Neural cell (in vitro differentiated cells): ENCODE measurements around the gene LIMS2. TPM values are rescaled to one million over a fixed set of nuclear protein-coding genes. Genes with fewer than 3 reads are reported as not detected.

Experiments used
- H2AFZ ChIP-seq: fragments of 200-600, 300-800 bp; sonication (generic), shearing (Covaris generic); 2 replicates; pipeline ENCODE4 v1.6.0; 2014; ENCODE audit warnings: low read depth, mild to moderate bottlenecking, antibody characterized with exemption, low read length, moderate library complexity
- H3F3A ChIP-seq: fragments of 200-600 bp; shearing (Covaris generic); 2 replicates; pipeline ENCODE4 v1.6.1; 2016; ENCODE audit warnings: mild to moderate bottlenecking, moderate library complexity, mixed read lengths, antibody characterized with exemption, low read length; ENCODE audit not compliant: insufficient read depth, poor library complexity, severe bottlenecking
- H3K27ac ChIP-seq: fragments of 200-600, 300-800 bp; sonication (generic), shearing (Covaris generic); 2 replicates; pipeline ENCODE4 v1.5.1; 2014; ENCODE audit warnings: mild to moderate bottlenecking, low read length, moderate library complexity
- H3K27me3 ChIP-seq: fragments of 300-800, 200-600 bp; sonication (generic), shearing (Covaris generic); 2 replicates; pipeline ENCODE4 v1.6.0; 2014; ENCODE audit warnings: mild to moderate bottlenecking, low read depth, low read length, moderate library complexity; ENCODE audit not compliant: insufficient read depth
- H3K36me3 ChIP-seq: fragments of 300-800, 200-600 bp; sonication (generic), shearing (Covaris generic); 2 replicates; pipeline ENCODE4 v1.5.1; 2014; ENCODE audit warnings: mild to moderate bottlenecking, antibody characterized with exemption, low read length, moderate library complexity; ENCODE audit not compliant: insufficient read depth
- H3K4me2 ChIP-seq: fragments of 300-800, 200-600 bp; sonication (generic), shearing (Covaris generic); 2 replicates; pipeline ENCODE4 v1.6.0; 2014; ENCODE audit warnings: mild to moderate bottlenecking, low read length
- H3K4me3 ChIP-seq: fragments of 300-800, 200-600 bp; sonication (generic), shearing (Covaris generic); 2 replicates; pipeline ENCODE4 v1.5.1; 2014; ENCODE audit warnings: mild to moderate bottlenecking, low read length, moderate library complexity
- H3K79me2 ChIP-seq: fragments of 200-600 bp; shearing (Covaris generic); replicated peaks from 2 replicates; pipeline ENCODE4 v1.6.0; 2014; ENCODE audit warnings: mild to moderate bottlenecking, low read length, moderate library complexity; ENCODE audit not compliant: insufficient read depth
- H3K9ac ChIP-seq: fragments of 300-800, 200-600 bp; sonication (generic), shearing (Covaris generic); 2 replicates; pipeline ENCODE4 v1.6.1; 2016; ENCODE audit warnings: mild to moderate bottlenecking, low read length, mixed read lengths
- H3K9me2 ChIP-seq: fragments of 200-600 bp; shearing (Covaris generic); 2 replicates; pipeline ENCODE4 v1.6.1; 2016; ENCODE audit warnings: mild to moderate bottlenecking, low read length, mixed read lengths; ENCODE audit not compliant: insufficient read depth
- H3K9me3 ChIP-seq: fragments of 200-600, 300-800 bp; sonication (generic), shearing (Covaris generic); 2 replicates; pipeline ENCODE4 v1.6.1; 2016; ENCODE audit warnings: mild to moderate bottlenecking, mixed run types, low read length, moderate library complexity, mixed read lengths
- H4K20me1 ChIP-seq: fragments of 200-600 bp; shearing (Covaris generic); 2 replicates; pipeline ENCODE4 v1.6.1; 2016; ENCODE audit warnings: mild to moderate bottlenecking, mixed run types; ENCODE audit not compliant: insufficient read depth
- EP300 ChIP-seq: fragments of 450-650 bp; conservative IDR thresholded peaks from 2 replicates; pipeline ENCODE4 v1.6.1; 2014; ENCODE audit warnings: antibody characterized with exemption, mild to moderate bottlenecking, moderate library complexity; ENCODE audit not compliant: poor library complexity, severe bottlenecking
- EZH2 ChIP-seq: fragments of 200-600, 300-800 bp; shearing (Covaris generic), sonication (generic); IDR thresholded peaks from 2 replicates; pipeline ENCODE4 v1.6.1; 2014; ENCODE audit warnings: antibody characterized with exemption, low read length, borderline replicate concordance, mild to moderate bottlenecking; ENCODE audit not compliant: insufficient read depth, poor library complexity, severe bottlenecking
- MXI1 ChIP-seq: fragments of 450-650 bp; conservative IDR thresholded peaks from 2 replicates; pipeline ENCODE4 v1.6.1; 2014; ENCODE audit warnings: antibody characterized with exemption, mild to moderate bottlenecking; ENCODE audit not compliant: poor library complexity, severe bottlenecking
- POLR2AphosphoS5 ChIP-seq: IDR thresholded peaks from 2 replicates; pipeline ENCODE4 v1.6.1; 2012
- RAD21 ChIP-seq: fragments of 450-650 bp; conservative IDR thresholded peaks from 2 replicates; pipeline ENCODE4 v1.6.1; 2014; ENCODE audit warnings: antibody characterized with exemption, mild to moderate bottlenecking, moderate library complexity
- REST ChIP-seq: IDR thresholded peaks from 2 replicates; pipeline ENCODE4 v1.6.1; 2012; ENCODE audit warnings: borderline replicate concordance
- SMC3 ChIP-seq: fragments of 450-650 bp; conservative IDR thresholded peaks from 2 replicates; pipeline ENCODE4 v1.6.1; 2014; ENCODE audit warnings: antibody characterized with exemption, mild to moderate bottlenecking, moderate library complexity; ENCODE audit not compliant: poor library complexity
- TAF1 ChIP-seq: IDR thresholded peaks from 2 replicates; pipeline ENCODE4 v1.6.1; 2012; ENCODE audit warnings: low read depth
- polyA plus RNA-seq: library from polyadenylated mRNA; depleted of rRNA; stranded (reverse); fragments of >200 nt; gene quantifications from 2 replicates; pipeline ENCODE4 v1.2.3, GENCODE V29; 2014
- TF ChIP-seq, protein P1 (sequence below): fragments of 450-650 bp; IDR thresholded peaks from 2 replicates; pipeline ENCODE4 v1.5.1; 2014; ENCODE audit warnings: antibody characterized with exemption, mild to moderate bottlenecking, moderate library complexity; ENCODE audit not compliant: poor library complexity, severe bottlenecking

Gene LIMS2
- polyA plus RNA-seq, 1 donor from 2014 or later, result not detected

- H3K36me3 ChIP-seq, result no peaks in the 10 kb centered on the region
- TF ChIP-seq REST, result no peak
- no peak for TF ChIP-seq SMC3
- no peak for TF ChIP-seq EP300
- TF ChIP-seq, protein P1, sequence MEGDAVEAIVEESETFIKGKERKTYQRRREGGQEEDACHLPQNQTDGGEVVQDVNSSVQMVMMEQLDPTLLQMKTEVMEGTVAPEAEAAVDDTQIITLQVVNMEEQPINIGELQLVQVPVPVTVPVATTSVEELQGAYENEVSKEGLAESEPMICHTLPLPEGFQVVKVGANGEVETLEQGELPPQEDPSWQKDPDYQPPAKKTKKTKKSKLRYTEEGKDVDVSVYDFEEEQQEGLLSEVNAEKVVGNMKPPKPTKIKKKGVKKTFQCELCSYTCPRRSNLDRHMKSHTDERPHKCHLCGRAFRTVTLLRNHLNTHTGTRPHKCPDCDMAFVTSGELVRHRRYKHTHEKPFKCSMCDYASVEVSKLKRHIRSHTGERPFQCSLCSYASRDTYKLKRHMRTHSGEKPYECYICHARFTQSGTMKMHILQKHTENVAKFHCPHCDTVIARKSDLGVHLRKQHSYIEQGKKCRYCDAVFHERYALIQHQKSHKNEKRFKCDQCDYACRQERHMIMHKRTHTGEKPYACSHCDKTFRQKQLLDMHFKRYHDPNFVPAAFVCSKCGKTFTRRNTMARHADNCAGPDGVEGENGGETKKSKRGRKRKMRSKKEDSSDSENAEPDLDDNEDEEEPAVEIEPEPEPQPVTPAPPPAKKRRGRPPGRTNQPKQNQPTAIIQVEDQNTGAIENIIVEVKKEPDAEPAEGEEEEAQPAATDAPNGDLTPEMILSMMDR, result no peak
- no peak for TF ChIP-seq RAD21
- no peak for TF ChIP-seq EZH2
- TF ChIP-seq POLR2AphosphoS5, result no peak
- TF ChIP-seq MXI1, result no peak
- no peak for TF ChIP-seq TAF1
- H3F3A ChIP-seq, result no peaks in the 10 kb centered on the region
- H3K27me3 ChIP-seq, result no peaks in the 10 kb centered on the region
- no peak overlapping the region for H3K4me2 ChIP-seq
- H3K9ac ChIP-seq, result no peak overlapping the region
- no peak overlapping the region for H3K4me3 ChIP-seq
- no peaks in the 10 kb centered on the region for H3K79me2 ChIP-seq
- H3K27ac ChIP-seq, result no peak overlapping the region
- no peaks in the 10 kb centered on the region for H4K20me1 ChIP-seq
- no peak overlapping the region for H2AFZ ChIP-seq
- no peaks in the 10 kb centered on the region for H3K9me3 ChIP-seq
- H3K9me2 ChIP-seq, result no peaks in the 10 kb centered on the region
These were observed 36.2 kb downstream of the LIMS2 start for GRCh38 chr2:127639111-127639474.

DNA sequence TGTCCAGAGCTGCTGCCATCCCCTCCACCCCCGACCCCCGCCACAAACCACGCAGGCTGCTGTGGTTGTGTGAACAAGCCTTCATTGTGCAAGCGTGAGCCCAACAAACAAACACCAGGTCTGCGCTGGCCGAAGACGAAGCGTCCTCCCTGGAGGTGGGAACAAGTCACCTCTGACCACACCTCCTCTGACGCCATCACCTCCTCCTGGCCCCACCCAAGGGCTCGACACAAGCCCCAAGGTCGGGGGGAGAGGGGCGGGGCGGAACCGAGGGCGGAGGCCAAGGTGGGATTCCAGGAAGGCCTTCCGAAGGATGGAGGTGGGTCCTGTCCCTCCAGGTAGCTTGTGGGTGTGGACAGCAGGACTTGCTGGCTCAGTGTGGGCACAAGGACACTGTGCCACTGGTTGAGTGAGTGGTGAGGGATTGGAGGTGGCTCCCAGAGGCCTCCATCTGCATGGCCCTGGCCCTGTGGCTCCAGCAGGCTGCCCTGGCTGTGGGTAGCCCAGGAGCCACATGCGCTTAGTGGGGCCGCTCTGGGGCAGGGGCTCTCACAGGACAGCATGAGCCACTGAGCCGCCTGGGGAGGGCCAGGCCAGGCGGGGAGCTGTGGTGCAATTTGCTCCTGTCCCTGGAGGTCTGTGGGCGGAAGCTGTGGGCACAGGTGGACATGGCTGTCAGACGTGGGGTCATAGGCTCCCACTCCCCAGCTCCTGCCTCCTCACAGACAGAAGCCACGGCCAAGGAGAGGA, 36.8 kb downstream of the LIMS2 start:
- TF ChIP-seq SMC3, result no peak
- TF ChIP-seq, protein P1, result no peak

More for the DNA sequence above, 36.8 kb downstream of the LIMS2 start:
- no peak overlapping the region for H2AFZ ChIP-seq
- H4K20me1 ChIP-seq, result no peaks in the 10 kb centered on the region
- H3K36me3 ChIP-seq, result no peaks in the 10 kb centered on the region
- no peaks in the 10 kb centered on the region for H3F3A ChIP-seq
- no peaks in the 10 kb centered on the region for H3K9me2 ChIP-seq
- no peaks in the 10 kb centered on the region for H3K27me3 ChIP-seq
- no peaks in the 10 kb centered on the region for H3K79me2 ChIP-seq
- no peak overlapping the region for H3K4me2 ChIP-seq
- no peaks in the 10 kb centered on the region for H3K9me3 ChIP-seq
- no peak overlapping the region for H3K9ac ChIP-seq
- H3K27ac ChIP-seq, result no peak overlapping the region
- H3K4me3 ChIP-seq, result no peak overlapping the region
